ENCODE data around the gene TOR3A.
A peak's percentile ranks its signal among the peaks of the same experiment; 100 is the strongest.

TOR3A gene

DNA sequence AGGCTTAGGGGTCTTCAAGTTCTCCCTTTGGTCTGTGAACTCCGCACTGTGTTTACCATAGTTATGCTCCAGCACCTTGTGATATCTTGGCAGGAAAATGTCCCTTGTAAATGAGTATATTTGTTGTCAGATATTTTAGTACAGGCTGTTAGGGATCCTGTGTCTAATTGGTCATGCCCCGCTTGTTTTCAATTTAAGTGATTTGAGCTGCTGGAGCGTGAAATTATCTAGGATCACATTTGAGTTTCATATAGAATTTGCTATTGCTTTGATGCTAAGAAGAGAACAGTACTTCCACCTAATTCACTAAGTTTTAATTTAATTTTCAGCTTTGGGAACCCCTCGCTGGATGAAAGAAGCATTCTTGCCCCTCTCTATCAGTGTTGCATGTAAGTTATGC, 15.4 kb upstream of the TOR3A start:
- no peak for DNase-seq (ENCODE audit: low spot score)

DNA sequence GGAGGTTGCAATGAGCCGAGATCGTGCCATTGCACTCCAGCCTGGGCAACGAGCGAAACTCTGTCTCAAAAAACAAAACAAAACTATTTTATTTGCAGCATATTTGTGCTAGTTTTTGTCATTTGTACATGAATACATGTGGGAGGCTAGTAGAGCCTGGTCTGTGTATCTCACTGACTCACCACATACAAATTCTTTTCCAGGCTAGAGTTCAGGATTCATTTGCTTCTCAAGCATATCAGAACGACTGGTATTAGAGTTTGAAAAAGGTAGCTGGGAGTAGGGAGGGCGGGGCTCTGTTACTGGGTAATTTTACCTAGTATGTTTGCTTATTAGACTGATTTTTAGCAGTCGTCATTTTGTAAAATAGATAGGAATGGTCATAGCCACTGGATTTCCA, 4.5 kb upstream of the TOR3A start:
- DNase-seq (ENCODE audit: low spot score): no peak

DNA sequence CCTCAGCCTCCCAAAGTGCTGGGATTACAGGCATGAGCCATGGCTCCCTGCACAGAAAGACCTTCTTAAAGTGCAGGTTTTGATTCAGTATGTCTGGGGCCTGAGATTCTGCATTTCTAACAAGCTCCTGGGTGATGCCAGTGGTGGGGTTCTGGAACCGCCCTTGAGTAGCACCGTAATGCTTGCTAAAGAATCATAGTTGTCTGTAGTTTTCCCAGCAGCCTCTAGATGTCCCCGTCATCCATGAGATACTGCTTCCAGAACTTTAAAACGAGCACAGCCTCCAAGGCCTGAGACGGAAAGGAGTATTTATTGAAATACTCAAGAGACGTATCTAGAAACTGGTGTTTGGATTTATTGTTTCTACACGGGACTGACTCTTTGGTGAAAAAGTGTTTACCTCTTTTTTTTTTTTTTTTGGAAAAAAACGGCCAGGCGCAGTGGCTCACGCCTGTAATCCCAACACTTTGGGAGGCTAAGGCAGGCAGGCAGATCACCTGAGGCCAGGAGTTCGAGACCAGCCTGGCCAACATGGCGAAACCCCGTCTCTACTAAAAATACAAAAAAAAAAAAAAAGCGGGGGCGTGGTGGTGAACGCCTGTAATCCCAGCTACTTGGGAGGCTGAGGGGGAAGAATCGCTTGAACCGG, 2.6 kb upstream of the TOR3A start:
- peak; percentile 64 for DNase-seq (ENCODE audit: low spot score)

DNA sequence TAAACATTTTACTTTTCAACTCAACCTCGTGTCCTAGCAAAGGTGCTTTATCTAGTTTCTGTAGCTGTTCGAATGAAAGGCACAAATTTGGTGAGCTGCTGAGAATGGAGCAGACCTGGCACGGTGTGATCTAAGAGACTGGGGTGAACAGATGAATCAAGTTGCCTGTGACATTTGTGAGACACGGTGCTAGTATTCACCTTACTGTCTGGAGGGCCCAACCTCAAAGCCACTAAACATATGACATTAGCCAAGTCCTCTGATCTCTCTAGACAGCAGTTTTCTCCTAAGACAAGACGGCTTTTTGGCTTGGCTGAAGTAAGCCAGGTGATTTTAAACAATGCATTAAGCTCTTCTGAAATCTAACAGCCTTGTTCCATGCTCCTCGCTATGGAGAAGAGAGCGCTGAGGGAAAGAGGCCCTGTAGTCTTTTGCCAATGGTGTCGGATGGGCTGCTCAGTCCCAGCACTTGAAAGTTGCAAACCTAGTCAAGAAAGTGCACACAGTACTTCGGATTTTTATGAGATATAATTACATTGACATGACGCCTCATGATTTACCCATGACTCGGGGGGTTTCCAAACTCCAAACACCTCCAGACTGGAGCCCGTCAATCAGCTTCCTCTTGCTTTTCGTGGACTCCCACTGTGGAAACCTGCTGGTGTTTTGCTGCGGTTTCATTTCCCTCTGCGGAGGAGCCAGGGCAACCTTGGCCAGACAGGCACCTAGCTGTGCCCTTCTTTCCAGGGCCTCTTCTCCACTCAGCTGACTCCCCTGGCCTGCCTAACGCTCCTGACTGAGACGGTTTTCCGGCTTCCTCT, 794 bp upstream of the TOR3A start:
- no peak for DNase-seq (ENCODE audit: low spot score)

DNA sequence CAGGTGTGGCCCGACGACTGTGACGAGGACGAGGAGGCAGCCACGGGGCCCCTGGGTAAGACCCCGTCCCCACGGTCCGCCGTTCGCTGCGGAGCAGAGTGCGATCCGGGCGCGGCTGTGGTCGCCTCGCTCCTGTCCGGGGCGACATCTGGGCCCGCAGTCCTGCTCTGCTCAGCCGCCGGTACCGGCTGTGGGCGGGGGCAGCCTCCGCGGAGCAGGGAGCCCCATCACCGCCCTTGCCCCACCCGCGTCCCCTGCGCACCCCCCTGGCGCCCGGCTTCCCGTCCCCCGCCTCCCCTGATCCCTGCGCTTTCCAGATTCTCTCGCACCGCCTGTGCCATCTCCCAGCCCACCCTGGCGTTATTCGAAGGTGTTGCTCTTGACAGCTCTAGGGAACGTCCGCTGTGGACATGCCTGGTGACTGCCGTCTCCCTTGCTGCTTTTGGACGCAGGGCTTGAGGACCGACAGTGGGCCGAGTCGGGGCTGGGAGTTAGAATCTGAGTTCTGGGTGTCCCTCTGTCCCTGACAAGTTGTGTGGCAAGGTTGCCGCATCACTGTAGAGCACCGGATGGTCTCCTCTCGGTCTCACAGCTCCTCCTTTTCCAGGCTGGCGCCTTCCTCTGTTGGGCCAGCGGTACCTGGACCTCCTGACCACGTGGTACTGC, 596 bp downstream of the TOR3A start:
- peak; percentile 56 for DNase-seq (ENCODE audit: low spot score)

DNA sequence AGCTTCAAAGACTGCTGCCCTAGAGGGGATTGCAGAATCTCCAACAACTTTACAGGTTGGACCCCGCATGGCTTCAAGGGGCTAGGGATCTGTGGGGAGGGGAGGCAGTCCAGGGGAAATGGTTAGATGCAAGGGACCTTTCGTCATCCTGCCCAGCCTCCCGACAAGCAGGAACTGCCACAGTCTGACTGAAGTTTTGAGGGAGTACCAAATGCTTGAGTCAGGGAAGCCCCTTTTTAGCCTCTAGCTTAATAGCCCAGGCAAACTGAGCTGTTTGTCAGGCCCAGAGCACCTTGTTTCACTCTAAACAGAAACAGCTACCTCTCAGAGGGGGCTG, 1.1 kb downstream of the TOR3A start:
- DNase-seq (ENCODE audit: low spot score): peak; percentile 29

DNA sequence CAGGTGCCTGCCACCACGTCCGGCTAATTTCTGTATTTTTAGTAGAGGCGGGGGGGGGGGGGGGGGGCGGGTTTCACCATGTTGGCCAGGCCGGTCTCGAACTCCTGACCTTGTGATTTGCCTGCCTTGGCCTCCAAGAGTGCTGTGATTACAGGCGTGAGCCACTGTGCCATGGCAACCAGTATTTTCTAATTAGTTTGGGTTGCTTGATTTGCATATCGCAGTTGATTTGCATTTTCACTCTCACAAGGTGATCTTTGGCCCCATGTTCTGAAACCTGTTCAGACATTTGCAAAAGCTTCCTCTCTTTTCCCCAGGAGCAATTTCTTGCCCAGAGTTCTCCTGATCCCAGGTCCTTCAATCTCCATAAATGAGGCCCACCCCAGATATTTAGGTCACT, 1.7 kb downstream of the TOR3A start:
- DNase-seq (ENCODE audit: low spot score): no peak

DNA sequence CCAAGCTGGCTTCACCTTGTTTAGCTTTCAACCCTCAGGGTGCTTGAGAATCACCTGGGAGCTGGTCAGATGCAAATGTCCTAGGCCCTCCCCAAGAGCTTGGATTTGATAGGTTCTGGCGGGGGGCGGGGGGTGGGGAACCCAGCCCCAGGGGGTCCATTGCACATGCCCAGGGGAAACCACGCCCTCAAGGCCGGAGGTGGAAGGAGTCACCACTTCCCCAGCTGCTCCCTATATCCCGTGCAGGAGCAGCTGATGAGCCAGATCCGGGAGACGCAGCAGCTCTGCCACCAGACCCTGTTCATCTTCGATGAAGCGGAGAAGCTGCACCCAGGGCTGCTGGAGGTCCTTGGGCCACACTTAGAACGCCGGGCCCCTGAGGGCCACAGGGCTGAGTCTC, 5.8 kb downstream of the TOR3A start:
- DNase-seq (ENCODE audit: low spot score): no peak

DNA sequence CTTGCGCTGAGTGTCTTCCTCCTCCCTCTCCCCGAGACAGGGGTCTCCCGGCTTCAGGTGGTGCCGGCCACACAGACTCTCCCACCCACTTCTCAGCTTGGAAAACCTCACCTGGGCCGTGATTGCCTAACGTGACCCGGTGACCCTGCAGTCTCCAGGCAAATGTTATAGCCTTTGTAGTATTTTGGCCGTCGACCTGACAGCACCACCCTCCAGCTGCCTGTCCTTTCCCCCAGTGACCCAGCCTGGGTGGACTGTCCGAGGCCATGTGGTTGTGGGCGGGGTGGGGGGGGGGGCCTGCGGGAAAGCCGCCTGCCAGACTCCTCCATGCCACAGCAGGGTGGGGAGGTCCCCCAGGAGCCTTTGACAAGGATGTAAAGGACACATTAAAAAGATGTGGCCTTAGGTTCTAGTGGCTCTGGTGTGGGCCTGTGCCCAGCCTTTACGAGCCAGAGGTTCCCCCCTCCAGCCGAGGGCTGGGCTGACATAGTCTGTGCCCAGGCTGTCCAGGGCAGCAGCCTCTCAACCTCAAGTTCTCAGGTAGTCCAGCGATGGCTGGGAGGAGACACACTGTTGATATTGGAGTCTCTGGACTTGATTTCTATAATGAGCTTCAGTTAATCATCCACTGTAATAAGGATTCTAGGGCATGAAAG, 8.1 kb downstream of the TOR3A start:
- DNase-seq (ENCODE audit: low spot score): no peak

DNA sequence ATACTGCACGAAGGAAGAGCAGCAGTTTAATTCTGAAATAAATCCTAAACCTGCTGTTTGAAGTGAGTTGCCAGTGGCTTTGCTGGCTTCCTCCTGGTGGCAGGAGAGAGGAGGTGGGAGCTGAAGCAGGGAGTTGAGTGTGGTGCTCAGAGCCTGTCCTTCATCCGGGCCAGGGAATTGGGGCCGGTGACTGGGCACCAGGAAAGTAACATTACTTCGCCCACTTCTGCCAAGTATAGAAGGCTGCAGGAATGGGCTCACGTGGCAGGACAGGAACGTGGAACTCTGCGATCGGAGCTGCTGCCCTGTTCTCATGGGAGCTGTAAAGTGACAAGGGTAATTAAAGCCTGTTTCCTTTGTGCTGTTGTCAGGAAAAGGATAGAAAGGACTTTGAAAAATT, 8.7 kb downstream of the TOR3A start:
- peak; percentile 30 for DNase-seq (ENCODE audit: low spot score)

DNA sequence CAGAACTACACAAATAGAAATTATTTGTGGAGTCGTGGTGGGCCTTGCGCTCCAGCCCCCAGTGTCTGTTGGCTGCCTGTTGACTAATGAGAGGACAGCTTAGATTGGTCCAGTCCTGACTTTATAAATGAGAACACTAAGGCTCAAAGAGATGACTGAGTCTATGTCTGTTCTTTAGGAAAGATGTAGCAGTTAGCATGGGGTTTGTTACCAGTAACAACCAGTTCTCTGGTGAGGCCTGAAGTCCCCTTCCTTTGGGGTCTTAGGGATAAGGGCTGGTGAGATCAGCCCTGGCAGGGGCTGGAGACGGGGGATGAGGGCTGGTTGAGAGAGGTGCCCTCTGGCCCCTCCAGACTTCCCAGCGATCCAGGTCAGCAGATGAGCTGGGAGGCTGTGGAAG, 9.1 kb downstream of the TOR3A start:
- DNase-seq (ENCODE audit: low spot score): no peak

DNA sequence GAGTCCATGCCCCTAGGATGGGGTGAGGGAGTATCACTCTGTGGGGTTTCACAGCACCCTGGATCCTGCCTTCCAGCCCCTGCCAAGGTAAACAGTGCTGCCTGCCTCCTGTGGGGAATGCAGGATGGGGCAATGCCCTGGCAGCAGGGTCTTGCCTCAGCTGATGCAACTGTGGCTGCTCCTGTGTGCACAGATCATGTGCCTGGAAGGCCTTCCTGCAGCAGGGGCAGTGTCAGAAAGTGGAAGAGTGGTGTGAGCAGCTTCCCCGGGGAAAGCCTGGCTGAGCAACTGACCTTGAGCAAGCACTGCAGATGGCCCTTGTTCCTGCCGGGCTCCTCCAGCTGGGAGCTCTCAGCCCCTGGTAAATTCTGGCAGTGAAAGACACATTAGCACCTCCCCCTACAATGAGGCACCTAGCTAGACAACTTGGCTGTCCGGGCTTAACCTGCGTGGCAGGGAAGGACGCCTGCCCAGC, 9.9 kb downstream of the TOR3A start:
- DNase-seq (ENCODE audit: low spot score): no peak

DNA sequence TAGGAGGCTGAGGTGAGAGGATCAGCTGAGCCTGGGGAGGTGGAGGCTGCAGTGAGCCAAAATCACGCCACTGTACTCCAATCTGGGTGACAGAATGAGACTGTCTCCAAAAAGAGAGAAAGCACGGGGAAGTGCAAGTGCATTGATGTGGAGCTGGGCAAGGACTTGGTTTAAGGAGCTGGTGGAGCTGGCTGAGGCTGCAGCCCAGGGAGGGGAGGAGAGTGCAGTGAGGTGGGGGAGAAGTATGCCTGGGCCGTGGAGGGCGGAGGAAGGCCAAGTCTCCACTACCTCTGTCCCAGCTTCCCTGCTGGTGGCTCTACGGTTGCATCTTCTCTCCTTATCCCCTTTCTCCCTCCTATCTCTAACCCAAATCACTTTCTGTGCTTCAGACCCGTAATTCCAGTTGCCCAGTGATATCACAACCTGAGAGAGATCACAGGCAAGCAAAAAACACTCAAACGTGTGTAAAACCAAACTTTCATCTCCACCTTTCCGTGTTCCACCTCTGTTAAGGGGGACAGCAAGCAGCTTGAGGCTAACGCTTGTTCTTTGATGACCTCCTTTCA, 11.1 kb downstream of the TOR3A start:
- DNase-seq (ENCODE audit: low spot score): no peak

DNA sequence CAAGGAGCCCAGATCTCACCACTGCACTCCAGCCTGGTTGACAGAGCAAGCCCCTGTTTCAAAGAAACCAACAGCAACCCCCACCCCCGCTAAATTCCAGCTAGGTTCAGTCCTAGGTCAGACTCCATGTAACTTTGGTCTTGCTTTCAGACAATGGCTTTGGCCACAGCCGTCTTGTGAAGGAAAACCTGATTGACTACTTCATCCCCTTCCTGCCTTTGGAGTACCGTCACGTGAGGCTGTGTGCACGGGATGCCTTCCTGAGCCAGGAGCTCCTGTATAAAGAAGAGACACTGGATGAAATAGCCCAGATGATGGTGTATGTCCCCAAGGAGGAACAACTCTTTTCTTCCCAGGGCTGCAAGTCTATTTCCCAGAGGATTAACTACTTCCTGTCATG, 12.9 kb downstream of the TOR3A start:
- DNase-seq (ENCODE audit: low spot score): no peak

DNA sequence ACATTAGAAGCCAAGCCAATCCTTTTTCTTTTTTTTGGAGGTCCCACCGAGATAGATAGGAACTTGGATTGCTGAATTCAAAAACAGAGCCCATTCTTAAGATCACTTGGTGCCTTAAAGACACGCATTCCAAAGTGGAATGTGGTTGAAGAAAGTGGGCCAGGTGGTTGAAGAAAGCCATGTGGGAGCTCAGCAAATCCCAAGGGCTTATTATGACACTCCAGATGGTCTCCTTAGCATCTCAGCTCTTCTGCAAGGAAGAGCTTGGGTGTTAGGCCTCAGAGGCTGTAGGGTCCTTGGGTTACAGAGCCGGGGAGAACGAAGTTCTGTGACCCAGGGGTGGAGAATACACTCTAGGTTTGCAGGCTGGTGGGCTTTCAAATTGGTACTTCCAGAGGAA, 13.5 kb downstream of the TOR3A start:
- no peak for DNase-seq (ENCODE audit: low spot score)

DNA sequence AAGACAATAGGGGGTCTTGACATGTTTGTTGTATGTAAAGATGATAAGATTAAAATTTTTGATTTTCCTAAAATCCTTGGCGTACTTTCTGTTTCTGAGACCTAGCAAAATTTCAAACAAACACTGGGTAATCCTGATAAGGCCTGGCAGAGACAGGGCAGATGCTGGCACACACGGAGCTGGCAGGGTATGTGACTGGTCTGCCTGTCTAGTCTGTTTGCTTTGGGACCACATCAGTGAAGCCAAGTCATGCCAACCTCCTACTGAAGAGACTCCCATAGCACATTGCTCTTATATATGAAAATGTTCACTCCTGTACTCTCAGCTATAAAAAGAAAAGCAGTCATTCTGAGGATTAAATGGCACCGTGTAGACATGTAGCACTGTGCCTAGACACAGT, 14.1 kb downstream of the TOR3A start:
- DNase-seq (ENCODE audit: low spot score): no peak

DNA sequence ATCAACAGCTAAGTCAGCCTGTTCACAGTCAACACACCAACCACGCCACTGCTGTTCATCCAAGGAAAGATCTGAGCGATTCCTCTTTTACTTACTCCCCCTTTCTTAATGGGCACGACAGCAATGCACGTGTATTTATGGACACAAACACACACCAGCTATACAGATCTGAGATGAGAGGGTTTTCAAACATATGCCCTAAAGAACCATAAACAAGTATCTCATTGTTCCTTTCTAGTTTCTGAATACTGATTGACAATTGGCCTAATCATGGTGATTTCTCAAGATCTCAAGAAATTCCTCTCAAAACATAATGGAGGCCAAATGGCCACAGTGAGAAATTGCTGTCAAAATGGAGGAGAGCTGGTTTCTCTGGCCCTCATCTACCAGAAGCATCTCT, 18.0 kb downstream of the TOR3A start:
- DNase-seq (ENCODE audit: low spot score): no peak

DNA sequence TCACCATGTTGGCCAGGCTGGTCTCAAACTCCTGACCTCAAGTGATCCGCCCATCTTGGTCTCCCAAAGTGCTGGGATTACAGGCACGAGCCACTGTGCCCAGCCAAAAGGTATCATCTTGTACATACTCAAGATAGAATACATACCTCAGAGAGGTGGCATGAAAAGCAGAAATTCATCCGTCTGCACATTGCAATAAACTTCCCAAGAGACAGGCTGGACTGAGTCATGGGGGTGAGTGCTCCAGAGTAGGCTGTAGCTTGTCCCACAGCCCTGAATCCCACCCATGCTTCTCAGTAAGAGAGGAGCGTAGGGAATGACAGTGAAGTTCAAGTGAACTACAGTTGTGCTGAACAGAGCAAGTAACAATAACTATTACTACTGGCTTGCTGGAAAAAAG, 19.7 kb downstream of the TOR3A start:
- no peak for DNase-seq (ENCODE audit: low spot score)

DNA sequence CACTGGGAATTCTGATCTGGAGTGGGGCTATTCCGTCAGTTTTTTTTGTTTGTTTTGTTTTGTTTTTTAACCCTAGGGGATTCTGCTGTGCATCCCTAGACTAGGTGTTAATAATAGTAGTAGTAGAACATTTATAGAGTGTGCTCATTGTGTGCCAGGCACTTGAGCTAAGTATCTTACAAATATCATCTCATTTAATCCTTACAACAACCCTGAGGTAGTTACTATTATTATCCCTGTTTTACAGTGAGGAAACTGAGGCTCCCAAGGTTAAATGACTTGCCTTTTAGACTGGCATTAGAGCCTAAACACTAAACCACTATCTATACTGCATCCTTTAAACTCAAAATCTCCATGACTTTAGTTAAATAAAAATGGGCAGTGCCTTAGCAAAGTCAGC, 22.1 kb downstream of the TOR3A start:
- no peak for DNase-seq (ENCODE audit: low spot score)

DNA sequence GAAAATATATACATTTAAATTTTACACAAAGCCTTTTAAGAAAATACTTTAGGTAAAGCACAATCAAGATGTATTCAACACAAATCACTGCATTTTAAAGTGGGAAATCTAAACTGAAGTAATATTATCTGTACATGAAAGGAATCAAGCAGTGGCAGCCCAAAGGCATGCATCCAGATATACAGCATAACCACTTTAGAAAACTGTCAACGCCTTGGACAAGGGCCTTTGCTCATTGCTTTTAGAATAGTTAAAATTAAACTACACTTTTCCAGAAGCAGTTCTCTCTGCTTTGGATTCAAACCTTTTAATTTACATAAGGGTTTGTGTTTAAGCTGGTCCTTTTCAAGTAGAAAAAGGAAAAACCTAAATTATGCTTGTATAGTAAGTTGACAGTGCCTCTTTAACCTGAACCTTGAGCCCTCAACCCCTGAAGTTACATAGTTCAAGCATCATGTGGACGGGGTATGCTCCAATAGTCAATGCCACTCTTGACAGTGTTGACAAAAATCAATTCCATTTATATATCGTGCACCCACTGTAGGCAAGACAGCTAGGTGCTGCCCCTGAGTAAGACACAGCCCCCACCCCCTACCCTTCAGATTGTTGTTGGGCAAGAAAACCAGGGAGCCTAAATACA, 22.9 kb downstream of the TOR3A start:
- DNase-seq (ENCODE audit: low spot score): no peak

DNA sequence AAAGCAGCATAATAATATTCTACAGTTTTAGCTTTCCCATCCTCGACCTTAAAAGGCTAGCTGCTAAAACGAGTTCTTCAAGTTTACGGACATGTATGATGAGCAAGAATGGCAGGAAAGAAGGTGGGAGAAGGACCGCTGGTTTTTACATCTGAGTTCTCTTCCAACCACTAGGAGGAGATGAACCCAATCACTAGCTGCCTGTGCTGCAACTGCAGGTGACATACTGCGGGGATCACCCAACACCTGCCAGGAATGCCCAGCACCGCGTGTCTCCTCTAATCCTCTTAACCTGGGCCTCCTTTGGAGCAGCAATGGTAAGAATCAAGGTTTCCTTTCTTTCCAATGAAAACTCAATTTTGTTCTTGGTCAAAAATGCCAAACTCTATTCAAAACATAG, 23.5 kb downstream of the TOR3A start:
- peak; percentile 45 for DNase-seq (ENCODE audit: low spot score)

Data from HuH-7 (cell line).